Measurements from ENCODE around the gene LAMC3. TPM values are rescaled to one million over a fixed set of nuclear protein-coding genes. Genes with fewer than 3 reads are reported as not detected.

The LAMC3 gene
- total and polyA plus RNA-seq, 7 donors = 0.17 to 0.96 (median 0.22) TPM; not detected in 1

DNA sequence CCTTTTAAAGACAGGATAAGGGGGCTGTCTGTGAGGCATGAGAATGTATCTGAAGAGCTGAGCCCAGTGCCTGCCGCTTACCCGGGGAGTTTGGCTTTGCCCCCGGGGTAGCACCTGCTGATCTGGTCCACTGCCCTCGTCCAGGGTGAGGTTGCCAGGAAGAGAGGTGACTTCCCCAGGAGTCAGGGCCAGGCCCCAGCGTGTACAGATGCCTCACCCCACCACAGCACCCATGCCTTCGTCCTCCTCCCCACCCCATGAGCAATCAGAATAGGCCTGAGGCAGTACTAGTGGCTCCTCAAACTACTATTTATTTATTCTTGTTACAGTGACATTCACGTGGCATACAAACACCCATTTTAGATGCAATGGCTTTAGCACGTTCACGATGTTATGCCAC is 71.6 kb downstream of the LAMC3 start:
- Histone ChIP-seq H3K4me3 (no peak overlapping the region), H3K36me3 (ENCODE audit: insufficient read depth in 1 of 2, low read depth in 1 of 2) (no peaks in the 10 kb centered on the region), H3K9me3 (no peaks in the 10 kb centered on the region), H3K27me3 (ENCODE audit: insufficient read depth in 3 of 3, low read length in 2 of 3) (peaks cover 0 to 9% (median 0%) of the 10 kb centered on the region in 3 donors), H3K27ac (no peak overlapping the region), H3K4me1 (no peaks in the 10 kb centered on the region)
- 49 to 66% (median 55%) methylated on average over 9 of the region's 9 CpGs for WGBS, 3 donors
- intact Hi-C loops (cut with DNase I) = no loop called here
- TF ChIP-seq, protein P1, sequence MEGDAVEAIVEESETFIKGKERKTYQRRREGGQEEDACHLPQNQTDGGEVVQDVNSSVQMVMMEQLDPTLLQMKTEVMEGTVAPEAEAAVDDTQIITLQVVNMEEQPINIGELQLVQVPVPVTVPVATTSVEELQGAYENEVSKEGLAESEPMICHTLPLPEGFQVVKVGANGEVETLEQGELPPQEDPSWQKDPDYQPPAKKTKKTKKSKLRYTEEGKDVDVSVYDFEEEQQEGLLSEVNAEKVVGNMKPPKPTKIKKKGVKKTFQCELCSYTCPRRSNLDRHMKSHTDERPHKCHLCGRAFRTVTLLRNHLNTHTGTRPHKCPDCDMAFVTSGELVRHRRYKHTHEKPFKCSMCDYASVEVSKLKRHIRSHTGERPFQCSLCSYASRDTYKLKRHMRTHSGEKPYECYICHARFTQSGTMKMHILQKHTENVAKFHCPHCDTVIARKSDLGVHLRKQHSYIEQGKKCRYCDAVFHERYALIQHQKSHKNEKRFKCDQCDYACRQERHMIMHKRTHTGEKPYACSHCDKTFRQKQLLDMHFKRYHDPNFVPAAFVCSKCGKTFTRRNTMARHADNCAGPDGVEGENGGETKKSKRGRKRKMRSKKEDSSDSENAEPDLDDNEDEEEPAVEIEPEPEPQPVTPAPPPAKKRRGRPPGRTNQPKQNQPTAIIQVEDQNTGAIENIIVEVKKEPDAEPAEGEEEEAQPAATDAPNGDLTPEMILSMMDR (IDR thresholded peaks at IDR 0.05) = no peak
- ATAC-seq (peak in 1 of 4 donors; percentile 51), DNase-seq (no peak)

DNA sequence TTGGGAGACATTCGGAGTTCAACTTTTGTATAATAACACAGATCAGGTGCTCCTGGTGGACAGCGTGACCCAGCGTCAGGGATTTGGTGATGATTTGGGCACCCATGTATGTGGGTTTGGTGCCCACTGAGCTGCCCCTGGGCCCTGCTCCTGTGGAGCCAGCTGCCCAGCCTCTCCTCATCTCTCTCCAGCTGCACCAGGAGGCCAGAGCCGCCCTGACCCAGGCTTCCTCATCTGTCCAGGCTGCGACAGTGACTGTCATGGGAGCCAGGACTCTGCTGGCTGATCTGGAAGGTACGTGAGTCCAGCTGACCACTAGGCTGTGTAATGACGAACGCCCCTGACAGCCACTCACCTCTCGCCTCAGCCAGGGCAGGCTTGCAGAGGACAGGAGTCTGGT is 72.9 kb downstream of the LAMC3 start:
- WGBS, 3 donors = 79 to 86% (median 85%) methylated on average over 9 of the region's 9 CpGs
- H3K9me3 ChIP-seq = no peaks in the 10 kb centered on the region
- no peaks in the 10 kb centered on the region for H3K36me3 ChIP-seq (ENCODE audit: insufficient read depth in 1 of 2, low read depth in 1 of 2)
- intact Hi-C loops (cut with DNase I) = no loop called here
- H3K4me1 ChIP-seq = no peaks in the 10 kb centered on the region
- H3K4me3 ChIP-seq = no peak overlapping the region
- H3K27me3 ChIP-seq (ENCODE audit: insufficient read depth in 3 of 3, low read length in 2 of 3) = peaks cover 0 to 20% (median 0%) of the 10 kb centered on the region in 3 donors
- DNase-seq = no peak
- TF ChIP-seq, protein P1 (IDR thresholded peaks at IDR 0.05) = no peak
- H3K27ac ChIP-seq = no peak overlapping the region
- no peak for ATAC-seq

DNA sequence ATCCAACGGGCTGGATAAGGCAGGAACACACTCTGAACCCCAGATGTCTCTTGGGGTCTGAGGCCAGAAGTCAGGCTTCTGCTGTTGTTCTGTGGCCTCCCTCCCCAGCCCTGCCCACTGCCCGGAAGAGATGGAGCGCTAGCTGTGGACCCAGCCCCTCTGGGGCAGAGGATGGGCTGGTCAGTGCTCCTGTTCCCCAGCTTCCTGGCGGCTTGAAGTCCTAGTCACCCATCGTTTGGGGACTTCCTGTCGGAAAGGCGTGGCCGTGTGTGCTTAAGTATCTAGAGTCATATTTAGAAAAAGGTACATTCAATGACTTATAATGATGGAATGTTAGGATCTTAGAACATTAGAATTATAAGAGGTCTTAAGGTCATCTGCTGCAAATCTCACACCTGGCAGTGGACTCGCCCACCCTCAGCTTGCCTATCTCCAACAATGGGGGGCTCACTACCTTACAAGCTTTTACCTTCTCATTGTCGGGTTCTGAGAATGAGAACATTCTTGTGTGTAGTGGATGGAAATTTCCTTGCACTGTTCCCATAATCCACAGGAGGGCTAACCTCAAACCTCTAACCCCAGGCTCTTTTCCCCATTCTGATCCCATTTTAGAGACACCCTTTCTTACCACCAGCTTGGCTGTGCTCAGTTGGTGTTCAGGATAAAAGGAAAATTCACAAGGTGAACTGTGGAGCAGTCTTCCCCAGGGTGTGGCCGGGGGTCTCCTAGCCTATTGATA is 74.0 kb downstream of the LAMC3 start:
- DNase-seq (no peak), ATAC-seq (no peak)
- Histone ChIP-seq H3K36me3 (ENCODE audit: insufficient read depth in 1 of 2, low read depth in 1 of 2) (no peaks in the 10 kb centered on the region), H3K4me1 (no peaks in the 10 kb centered on the region), H3K27me3 (ENCODE audit: insufficient read depth in 3 of 3, low read length in 2 of 3) (peaks cover 0 to 23% (median 0%) of the 10 kb centered on the region in 3 donors), H3K27ac (no peak overlapping the region), H3K9me3 (no peaks in the 10 kb centered on the region), H3K4me3 (no peak overlapping the region)
- 56 to 66% (median 61%) methylated on average over 10 to 11 of the region's 11 CpGs for WGBS, 3 donors
- TF ChIP-seq, protein P1 (IDR thresholded peaks at IDR 0.05) = no peak
- intact Hi-C loops (cut with DNase I) = no loop called here

GRCh38 chr9:131084661-131085369 is 75.8 kb downstream of the LAMC3 start:
- H3K4me3 ChIP-seq = no peak overlapping the region
- no peak overlapping the region for H3K27ac ChIP-seq
- no peaks in the 10 kb centered on the region for H3K9me3 ChIP-seq
- TF ChIP-seq, protein P1 (IDR thresholded peaks at IDR 0.05) = no peak
- H3K4me1 ChIP-seq = no peaks in the 10 kb centered on the region
- 68 to 79% (median 73%) methylated on average over 8 of the region's 8 CpGs for WGBS, 3 donors
- no peak for ATAC-seq
- intact Hi-C loops (cut with DNase I) = no loop called here
- H3K27me3 ChIP-seq (ENCODE audit: insufficient read depth in 3 of 3, low read length in 2 of 3) = peaks cover 0 to 23% (median 0%) of the 10 kb centered on the region in 3 donors
- no peaks in the 10 kb centered on the region for H3K36me3 ChIP-seq (ENCODE audit: insufficient read depth in 1 of 2, low read depth in 1 of 2)
- no peak for DNase-seq
